Ramos (cell line): ENCODE measurements around the gene GBX1.

Experiments
- in situ Hi-C: fragments of 300-500 bp; cut with MboI; formaldehyde crosslinking; loops from one replicate; pipeline ENCODE4 v1.14.3; 2022; ENCODE audit warnings: low sequenced_read_pairs; ENCODE audit not compliant: unreplicated experiment

The GBX1 gene

GRCh38 chr7:151175047-151175792, 7.7 kb upstream of the GBX1 start:
- in situ Hi-C loops: no loop called here

GRCh38 chr7:151174246-151175046, 7.0 kb upstream of the GBX1 start:
- in situ Hi-C loops: no loop called here

- in situ Hi-C loops: no loop called here
Measured at GRCh38 chr7:151173386-151174245, 6.1 kb upstream of the GBX1 start.

GRCh38 chr7:151172273-151173141, 5.0 kb upstream of the GBX1 start:
- in situ Hi-C loops: no loop called here

GRCh38 chr7:151168787-151169162, 1.3 kb upstream of the GBX1 start:
- in situ Hi-C loops: no loop called here

GRCh38 chr7:151168003-151168786, 701 bp upstream of the GBX1 start:
- in situ Hi-C loops: no loop called here

- in situ Hi-C loops: no loop called here
Measured at GRCh38 chr7:151166629-151167196, 781 bp downstream of the GBX1 start.

- in situ Hi-C loops: no loop called here
Measured at GRCh38 chr7:151161757-151162156, 5.7 kb downstream of the GBX1 start.

GRCh38 chr7:151157645-151158329, 9.7 kb downstream of the GBX1 start:
- in situ Hi-C loops: no loop called here

GRCh38 chr7:151152643-151153513, 14.6 kb downstream of the GBX1 start:
- in situ Hi-C loops: no loop called here

GRCh38 chr7:151150388-151150787, 17.1 kb downstream of the GBX1 start:
- in situ Hi-C loops: no loop called here

- in situ Hi-C loops: no loop called here
Measured at GRCh38 chr7:151148319-151149259, 18.9 kb downstream of the GBX1 start.

- in situ Hi-C loops: no loop called here
Measured at GRCh38 chr7:151146761-151147160, 20.7 kb downstream of the GBX1 start.

- in situ Hi-C loops: no loop called here
Measured at GRCh38 chr7:151144387-151144786, 23.1 kb downstream of the GBX1 start.

- in situ Hi-C loops: no loop called here
Measured at GRCh38 chr7:151143261-151144015, 24.1 kb downstream of the GBX1 start.

GRCh38 chr7:151142686-151143040, 24.8 kb downstream of the GBX1 start:
- in situ Hi-C loops: no loop called here
